Measurements from ENCODE around the gene IDE. TPM values are rescaled to one million over a fixed set of nuclear protein-coding genes. Genes with fewer than 3 reads are reported as not detected.

Gene IDE
- total and polyA plus RNA-seq, 2 of the 13 experiments (the other 11 are each of a cell fraction or from before 2014, with no cell fraction given): 16.1 to 52.1 TPM

GRCh38 chr10:92527716-92528115 is 46.2 kb downstream of the IDE start (continued):
- TF ChIP-seq CREM (IDR thresholded peaks at IDR 0.05) (no peak), CREM (CRISPR knock-in tag; IDR thresholded peaks at IDR 0.05) (no peak), ZNF276 (CRISPR knock-in tag; IDR thresholded peaks at IDR 0.05; ENCODE audit: low read depth) (no peak), REL (CRISPR knock-in tag; conservative IDR thresholded peaks at IDR 0.05) (no peak), ZNF674 (CRISPR knock-in tag; IDR thresholded peaks at IDR 0.05; ENCODE audit: low read depth) (no peak), THAP8 (CRISPR knock-in tag; IDR thresholded peaks at IDR 0.05; ENCODE audit: borderline replicate concordance) (no peak)

GRCh38 chr10:92523639-92524038 is 50.3 kb downstream of the IDE start:
- Histone ChIP-seq H2AFZ (ENCODE audit: low read length) (no peak overlapping the region), H3K36me3 (replicated peaks in 1 of 2; ENCODE audit: control insufficient read depth in 1 of 2, insufficient read depth in 2 of 2, low read length in 2 of 2) (peaks cover 2 to 8% of the 10 kb centered on the region in 2 experiments; a peak in 3 of 5 replicates), H4K20me1 (ENCODE audit: insufficient read depth, low read length) (no peaks in the 10 kb centered on the region), H3K79me2 (ENCODE audit: insufficient read depth, low read length) (no peaks in the 10 kb centered on the region), H3K4me3 (replicated peaks in 1 of 3; ENCODE audit: insufficient read depth in 1 of 3, low read depth in 2 of 3, low read length in 3 of 3) (no peak overlapping the region), H3K9me3 (ENCODE audit: low read length) (no peaks in the 10 kb centered on the region), H3K9ac (ENCODE audit: insufficient read depth, low read depth, low read length) (no peak overlapping the region), H3K27me3 (ENCODE audit: control insufficient read depth in 1 of 2, insufficient read depth in 2 of 2, low read length in 2 of 2) (no peaks in the 10 kb centered on the region), H3K4me1 (ENCODE audit: insufficient read depth, low read length) (no peaks in the 10 kb centered on the region), H3K4me2 (ENCODE audit: low read depth, low read length) (no peak overlapping the region), H3K27ac (ENCODE audit: extremely low read length, insufficient read depth, low read length) (no peak overlapping the region)
- ChIA-PET POLR2A (no interaction called here), CTCF (ENCODE audit: low intra/inter-chr PET ratio, low total read pairs) (no interaction called here)
- TF ChIP-seq ZNF34 (CRISPR knock-in tag; IDR thresholded peaks at IDR 0.05; ENCODE audit: borderline replicate concordance) (no peak), HCFC1 (IDR thresholded peaks at IDR 0.05; ENCODE audit: low read depth, low read length) (no peak), CHD2 (IDR thresholded peaks at IDR 0.05; ENCODE audit: low read depth, low read length) (no peak), NRL (CRISPR knock-in tag; IDR thresholded peaks at IDR 0.05; ENCODE audit: borderline replicate concordance) (no peak), CAMTA2 (CRISPR knock-in tag; IDR thresholded peaks at IDR 0.05; ENCODE audit: borderline replicate concordance) (no peak), HNRNPH1 (optimal IDR thresholded peaks at IDR 0.05; ENCODE audit: low read depth, low read length) (no peak), PBX2 (CRISPR knock-in tag; IDR thresholded peaks at IDR 0.05) (no peak), ZNF839 (CRISPR knock-in tag; IDR thresholded peaks at IDR 0.05; ENCODE audit: borderline replicate concordance) (no peak), TGIF2 (CRISPR knock-in tag; IDR thresholded peaks at IDR 0.05) (no peak), AGO2 (optimal IDR thresholded peaks at IDR 0.05; ENCODE audit: low read depth, low read length) (no peak), PLRG1 (conservative IDR thresholded peaks at IDR 0.05) (no peak)
- 95% methylated on average over 3 of the region's 3 CpGs for WGBS (ENCODE audit: low lambda C conversion rate)
- in situ Hi-C loops (cut with HindIII; ENCODE audit: extremely low pct_ligation_motif_present, low pct_unique_long_range_greater_than_20kb) (loop anchor here (5.0 kb wide), 1 partner anchor 49 kb away; the partner anchor contains the start of gene IDE), intact Hi-C loops (cut with micrococcal nuclease; ENCODE audit: unreplicated experiment) (no loop called here)
- no peak for FAIRE-seq
- no peak for DNase-seq (ENCODE audit: low spot score)
- ATAC-seq: no peak
- BruUV-seq (replicated peaks): no TSS peak

All from HepG2 (cell line).